K562 (cell line): ENCODE results near the gene SLC38A7. TPM values are rescaled to one million over a fixed set of nuclear protein-coding genes. Genes with fewer than 3 reads are reported as not detected.

Experiments used
- ATAC-seq: fragments of 200-7000 bp; cut with Tn5 transposase; 3 replicates; pipeline ENCODE4 v1.9.1; 2020; ENCODE audit warnings: moderate library complexity
- BruUV-seq: library from RNA; stranded (reverse); fragments of 400-500 nt; replicated peaks from 2 replicates; lab custom pipeline; 2021; lab: Mats Ljungman, UMichigan
- CTCF ChIA-PET: fragments of 300-600 bp; formaldehyde crosslinking; extraction: SDS; loops from one replicate; lab custom pipeline; 2021; ENCODE audit warnings: low intra/inter-chr PET ratio; lab: Yijun Ruan, JAX
- POLR2A ChIA-PET: fragments of 300-600, 350-650 bp; sonication (Branson Sonifier 250); formaldehyde crosslinking; extraction: SDS; loops from one replicate; lab custom pipeline; 2021; ENCODE audit warnings: antibody characterized with exemption, inconsistent platforms; lab: Yijun Ruan, JAX
- DNase-seq, 4 experiments: peaks; one replicate each; pipeline versions ENCODE4 v3.0.0 to v3.0.0-alpha.2; 2011 to 2018; ENCODE audit warnings: low spot score in 3 of 4, mixed read lengths in 3 of 4; ENCODE audit errors: extremely low read depth in 1 of 4
- FAIRE-seq: peaks from 2 replicates; lab custom pipeline; 2011; peaks lifted over from hg19 to GRCh38; lab: Jason Lieb, UNC
- H2AFZ ChIP-seq: 2 replicates; pipeline ENCODE4 v1.6.0; 2011; ENCODE audit warnings: low read depth, low read length, control low read depth, inconsistent platforms
- H3K27ac ChIP-seq: fragments of 200-600 bp; 3 replicates; pipeline ENCODE4 v1.8.0; 2011; ENCODE audit warnings: low read depth, mild to moderate bottlenecking, control low read depth, inconsistent platforms, low read length, moderate library complexity, mixed read lengths; ENCODE audit errors: extremely low read depth
- H3K27me3 ChIP-seq, 2 experiments: fragments of 300-600 bp in 1 of 2; 2 replicates in 1 of 2; 3 replicates in 1 of 2; pipeline versions ENCODE4 v1.6.0 to v1.8.0; 2011; ENCODE audit warnings: inconsistent platforms in 2 of 2, low read length in 2 of 2, mild to moderate bottlenecking in 1 of 2, mixed read lengths in 1 of 2, moderate library complexity in 1 of 2; ENCODE audit not compliant: control insufficient read depth in 2 of 2, insufficient read depth in 2 of 2
- H3K36me3 ChIP-seq: fragments of 300-600 bp; 3 replicates; pipeline ENCODE4 v1.8.0; 2011; ENCODE audit warnings: mild to moderate bottlenecking, low read length, inconsistent platforms; ENCODE audit not compliant: control insufficient read depth, insufficient read depth
- H3K4me1 ChIP-seq, 2 experiments: fragments of 200-600 bp in 1 of 2; replicated peaks in 1 of 2; 2 replicates in 1 of 2; 3 replicates in 1 of 2; pipeline versions ENCODE4 v1.5.1 to v1.8.0; 2011; ENCODE audit warnings: inconsistent platforms in 2 of 2, low read length in 2 of 2, mild to moderate bottlenecking in 1 of 2, mixed read lengths in 1 of 2, moderate library complexity in 1 of 2; ENCODE audit not compliant: control insufficient read depth in 2 of 2, insufficient read depth in 2 of 2
- H3K4me2 ChIP-seq: 2 replicates; pipeline ENCODE4 v1.6.1; 2011; ENCODE audit warnings: low read length, control low read depth, inconsistent platforms, mixed read lengths; ENCODE audit not compliant: insufficient read depth
- H3K4me3 ChIP-seq: fragments of 200-600 bp; sonication (generic), shearing (Covaris generic); 2 replicates; pipeline ENCODE4 v1.5.1; 2016; ENCODE audit warnings: control low read depth, inconsistent platforms
- H3K79me2 ChIP-seq: fragments of 200-600 bp; 3 replicates; pipeline ENCODE4 v1.8.0; 2011; ENCODE audit warnings: low read length, inconsistent platforms; ENCODE audit not compliant: control insufficient read depth, insufficient read depth
- H3K9ac ChIP-seq, 2 experiments: 2 replicates each; pipeline versions ENCODE4 v1.6.0 to v1.6.1; 2011; ENCODE audit warnings: low read depth in 2 of 2, low read length in 2 of 2, control low read depth in 1 of 2, inconsistent platforms in 1 of 2, mild to moderate bottlenecking in 1 of 2, mixed read lengths in 1 of 2; ENCODE audit not compliant: insufficient read depth in 1 of 2
- H3K9me1 ChIP-seq: one replicate; pipeline ENCODE4 v1.6.0; 2011; ENCODE audit warnings: inconsistent platforms, mild to moderate bottlenecking, low read length, moderate library complexity; ENCODE audit not compliant: control insufficient read depth, insufficient read depth
- H3K9me3 ChIP-seq: replicated peaks from 2 replicates; pipeline ENCODE4 v1.5.1; 2011; ENCODE audit warnings: low read depth, low read length, inconsistent platforms; ENCODE audit not compliant: control insufficient read depth, insufficient read depth
- H4K20me1 ChIP-seq: replicated peaks from 2 replicates; pipeline ENCODE4 v1.6.1; 2011; ENCODE audit warnings: low read length, inconsistent platforms, mixed read lengths; ENCODE audit not compliant: control insufficient read depth, insufficient read depth
- DPF2 ChIP-seq: fragments of 450-650 bp; IDR thresholded peaks from 2 replicates; pipeline ENCODE4 v1.6.1; 2016
- E2F4 ChIP-seq: sonication (generic); formaldehyde crosslinking; IDR thresholded peaks from 2 replicates; pipeline ENCODE4 v1.8.0; 2022; ENCODE audit warnings: mild to moderate bottlenecking, low read depth, missing genetic modification reagents
- KHSRP ChIP-seq: fragments of 450-650 bp; IDR thresholded peaks from 2 replicates; pipeline ENCODE4 v1.6.1; 2017
- MLX ChIP-seq, 2 experiments: fragments of 450-650 bp in 1 of 2; sonication (generic) in 1 of 2; formaldehyde crosslinking; conservative IDR thresholded peaks; 2 replicates each; pipeline versions ENCODE4 v1.4.0 to v1.8.1; 2020 to 2022; ENCODE audit warnings: mild to moderate bottlenecking in 1 of 2, missing genetic modification reagents in 1 of 2
- MTA3 ChIP-seq: fragments of 450-650 bp; formaldehyde crosslinking; IDR thresholded peaks from 2 replicates; pipeline ENCODE4 v1.6.1; 2017; ENCODE audit warnings: mild to moderate bottlenecking, borderline replicate concordance
- RBM14 ChIP-seq: fragments of 200-400 bp; formaldehyde crosslinking; IDR thresholded peaks from 2 replicates; pipeline ENCODE4 v1.6.1; 2018; ENCODE audit warnings: low read depth, mild to moderate bottlenecking, low read length, moderate library complexity, borderline replicate concordance; ENCODE audit not compliant: insufficient read depth
- WGBS: fragments of 100-300 bp; shearing (Covaris generic); methylation state at CpG from one replicate; pipeline ENCODE4 v1.1.6; 2016; ENCODE audit warnings: low coverage, mixed read lengths; ENCODE audit not compliant: insufficient coverage; ENCODE audit errors: missing lambda C conversion rate; 5-methylcytosine and 5-hydroxymethylcytosine counted together
- in situ Hi-C: fragments of 300-500 bp; cut with MboI; formaldehyde crosslinking; loops from 4 replicates; pipeline ENCODE4 v1.15.0; 2018; ENCODE audit warnings: inconsistent platforms, mixed read lengths
- intact Hi-C: fragments of 100-400 bp; cut with micrococcal nuclease; formaldehyde crosslinking; loops from 2 replicates; pipeline ENCODE4 v1.14.2; 2022
- polyA plus RNA-seq, 8 experiments: library from polyadenylated mRNA; depleted of rRNA in 4 of 8; stranded (reverse) in 5 of 8; unstranded in 3 of 8; fragments of >200 nt; fragmentation: Nextera tagmentation in 2 of 8; fragmentation: Illumina TruSeq in 1 of 8; extraction: Ambion mirVana in 2 of 8; extraction: Trizol in 1 of 8; gene quantifications; 2 replicates each; pipeline versions ENCODE4 v1.2.1 to v1.2.3, GENCODE V29; 2011 to 2014; ENCODE audit warnings: inconsistent platforms in 1 of 8, missing spikeins in 1 of 8
- total RNA-seq, 7 experiments: library from RNA; depleted of rRNA in 6 of 7; stranded (reverse); fragments of >200 nt in 6 of 7; fragmentation: Illumina TruSeq in 2 of 7; extraction: Trizol in 2 of 7; gene quantifications; 2 replicates each; pipeline versions ENCODE4 v1.2.1 to v1.2.3, GENCODE V29; 2011 to 2021; ENCODE audit warnings: low replicate concordance in 1 of 7

The SLC38A7 gene
- total and polyA plus RNA-seq, 9 of the 15 experiments (the other 6 are each of a cell fraction or from before 2014, with no cell fraction given), result 2.7 to 12.2 (median 6.5) TPM

- 78% methylated on average over 6 of the region's 7 CpGs for WGBS
- ChIA-PET POLR2A (no interaction called here), CTCF (no interaction called here)
- Histone ChIP-seq H4K20me1 (peaks cover 29% of the 10 kb centered on the region), H3K4me1 (no peaks in the 10 kb centered on the region), H3K36me3 (peaks cover 76% of the 10 kb centered on the region), H2AFZ (no peak overlapping the region), H3K9me1 (no peaks in the 10 kb centered on the region), H3K4me3 (no peak overlapping the region), H3K79me2 (peaks cover 99% of the 10 kb centered on the region), H3K27ac (no peak overlapping the region), H3K4me2 (no peak overlapping the region), H3K27me3 (no peaks in the 10 kb centered on the region), H3K9ac (no peak overlapping the region), H3K9me3 (no peaks in the 10 kb centered on the region)
- FAIRE-seq (no peak), ATAC-seq (no peak), DNase-seq (no peak)
- no peak for TF ChIP-seq MLX (CRISPR knock-in tag; conservative IDR thresholded peaks at IDR 0.05)
- no peak for TF ChIP-seq RBM14
- no peak for TF ChIP-seq E2F4
- TF ChIP-seq KHSRP, result no peak
- TF ChIP-seq DPF2, result no peak
- no peak for TF ChIP-seq MTA3
- BruUV-seq, result TSS peak; percentile 1
- intact Hi-C loops (no loop called here), in situ Hi-C loops (no loop called here)
Measured at GRCh38 chr16:58624209-58624608, 60.4 kb downstream of the SLC38A7 start.
